Measurements from ENCODE around the gene KLF16. TPM values are rescaled to one million over a fixed set of nuclear protein-coding genes. Genes with fewer than 3 reads are reported as not detected.

KLF16 gene
- total RNA-seq, 1 donor from 2014 or later: 15.2 TPM

DNA sequence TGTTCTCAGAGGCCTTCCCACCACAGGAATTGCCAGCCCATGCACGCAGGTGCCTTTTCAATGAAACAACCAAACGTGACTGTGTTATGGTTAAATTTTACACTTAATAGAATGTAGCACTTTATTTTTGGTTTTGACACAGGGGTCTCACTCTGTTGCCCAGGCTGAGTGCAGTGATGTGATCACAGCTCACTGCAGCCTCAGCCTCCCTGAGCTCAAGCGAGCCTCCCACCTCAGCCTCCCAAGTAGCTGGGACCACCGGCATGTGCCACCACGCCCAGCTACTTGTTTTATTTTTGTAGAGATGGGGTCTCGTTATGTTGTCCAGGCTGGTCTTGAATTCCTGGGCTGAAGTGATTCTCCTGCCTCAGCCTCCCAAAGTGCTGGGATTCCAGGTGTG, 58.5 kb downstream of the KLF16 start:
- Histone ChIP-seq H3K4me1 (no peaks in the 10 kb centered on the region), H3K27ac (no peak overlapping the region), H3K27me3 (no peaks in the 10 kb centered on the region), H3K36me3 (no peaks in the 10 kb centered on the region), H3K4me3 (no peak overlapping the region), H3K9me3 (no peaks in the 10 kb centered on the region)
- no peak for DNase-seq (ENCODE audit: low spot score in 2 of 2)
- intact Hi-C loops (cut with DNase I): no loop called here
- TF ChIP-seq, protein P1, sequence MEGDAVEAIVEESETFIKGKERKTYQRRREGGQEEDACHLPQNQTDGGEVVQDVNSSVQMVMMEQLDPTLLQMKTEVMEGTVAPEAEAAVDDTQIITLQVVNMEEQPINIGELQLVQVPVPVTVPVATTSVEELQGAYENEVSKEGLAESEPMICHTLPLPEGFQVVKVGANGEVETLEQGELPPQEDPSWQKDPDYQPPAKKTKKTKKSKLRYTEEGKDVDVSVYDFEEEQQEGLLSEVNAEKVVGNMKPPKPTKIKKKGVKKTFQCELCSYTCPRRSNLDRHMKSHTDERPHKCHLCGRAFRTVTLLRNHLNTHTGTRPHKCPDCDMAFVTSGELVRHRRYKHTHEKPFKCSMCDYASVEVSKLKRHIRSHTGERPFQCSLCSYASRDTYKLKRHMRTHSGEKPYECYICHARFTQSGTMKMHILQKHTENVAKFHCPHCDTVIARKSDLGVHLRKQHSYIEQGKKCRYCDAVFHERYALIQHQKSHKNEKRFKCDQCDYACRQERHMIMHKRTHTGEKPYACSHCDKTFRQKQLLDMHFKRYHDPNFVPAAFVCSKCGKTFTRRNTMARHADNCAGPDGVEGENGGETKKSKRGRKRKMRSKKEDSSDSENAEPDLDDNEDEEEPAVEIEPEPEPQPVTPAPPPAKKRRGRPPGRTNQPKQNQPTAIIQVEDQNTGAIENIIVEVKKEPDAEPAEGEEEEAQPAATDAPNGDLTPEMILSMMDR (IDR thresholded peaks at IDR 0.05): no peak

Other genes with a start within 250 kb of the KLF16 start
- 209 TPM for gene TCF3, start 211.0 kb downstream of the KLF16 start, total RNA-seq
- not detected for gene ONECUT3, start 110.1 kb downstream of the KLF16 start, total RNA-seq
- gene ATP8B3, start 51.3 kb downstream of the KLF16 start, total RNA-seq: 0.11 TPM
- 45.1 TPM for gene REXO1, start 15.1 kb downstream of the KLF16 start, total RNA-seq
- 278 TPM for gene ABHD17A, start 21.9 kb upstream of the KLF16 start, total RNA-seq
- gene ADAT3, start 41.8 kb upstream of the KLF16 start, total RNA-seq: 18.4 TPM
- gene SCAMP4, start 41.8 kb upstream of the KLF16 start, total RNA-seq: 322 TPM
- 79.6 TPM for gene CSNK1G2, start 77.6 kb upstream of the KLF16 start, total RNA-seq
- 90.1 TPM for gene BTBD2, start 152.1 kb upstream of the KLF16 start, total RNA-seq
- gene MKNK2, start 187.7 kb upstream of the KLF16 start, total RNA-seq: 228 TPM
- gene MOB3A, start 232.7 kb upstream of the KLF16 start, total RNA-seq: 44.4 TPM
- gene IZUMO4, start 233.3 kb upstream of the KLF16 start, total RNA-seq: not detected